Caco-2 (cell line): ENCODE measurements around the gene AQP12A. TPM values are rescaled to one million over a fixed set of nuclear protein-coding genes. Genes with fewer than 3 reads are reported as not detected.

ENCODE experiments used
- BruUV-seq: library from RNA; stranded (reverse); fragments of 400-500 nt; replicated peaks from 2 replicates; lab custom pipeline; 2021; lab: Mats Ljungman, UMichigan
- CTCF ChIA-PET: fragments of 300-600 bp; sonication (Branson Sonifier 250); formaldehyde crosslinking; loops from one replicate; lab custom pipeline; 2022; ENCODE audit warnings: antibody characterized with exemption; lab: Charles Lee
- POLR2A ChIA-PET: fragments of 300-600 bp; sonication (Branson Sonifier 250); formaldehyde crosslinking; loops from one replicate; lab custom pipeline; 2022; ENCODE audit warnings: antibody characterized with exemption; lab: Charles Lee
- DNase-seq, 2 experiments: peaks; one replicate each; pipeline versions ENCODE4 v3.0.0 to v3.0.0-alpha.2; 2020 to 2022
- H3K27me3 ChIP-seq: replicated peaks from 2 replicates; pipeline ENCODE4 v1.6.0; 2011; ENCODE audit warnings: low read length; ENCODE audit not compliant: control insufficient read depth, insufficient read depth
- H3K36me3 ChIP-seq: 2 replicates; pipeline ENCODE4 v1.5.1; 2011; ENCODE audit warnings: low read length; ENCODE audit not compliant: control insufficient read depth, insufficient read depth
- H3K4me1 ChIP-seq: fragments of 250-450 bp; sonication (Bioruptor Pico); 2 replicates; pipeline ENCODE4 v1.5.1; 2020; ENCODE audit warnings: mild to moderate bottlenecking
- H3K4me3 ChIP-seq: 2 replicates; pipeline ENCODE4 v1.5.1; 2011; ENCODE audit warnings: low read depth, mild to moderate bottlenecking, control low read depth, low read length
- H3K9me3 ChIP-seq: fragments of 250-450 bp; sonication (Bioruptor Pico); 2 replicates; pipeline ENCODE4 v1.5.1; 2020; ENCODE audit warnings: mild to moderate bottlenecking, moderate library complexity
- H3K27ac Mint-ChIP-seq: one replicate; pipeline ENCODE4 v1.8.0; 2022; ENCODE audit warnings: mixed read lengths; ENCODE audit not compliant: unreplicated experiment
- H3K27me3 Mint-ChIP-seq: one replicate; pipeline ENCODE4 v1.8.0; 2022; ENCODE audit warnings: mixed read lengths; ENCODE audit not compliant: insufficient read depth, unreplicated experiment
- H3K36me3 Mint-ChIP-seq: one replicate; pipeline ENCODE4 v1.8.0; 2022; ENCODE audit warnings: mild to moderate bottlenecking, mixed read lengths; ENCODE audit not compliant: insufficient read depth, unreplicated experiment
- H3K4me1 Mint-ChIP-seq: one replicate; pipeline ENCODE4 v1.8.0; 2022; ENCODE audit warnings: low read depth, mixed read lengths; ENCODE audit not compliant: unreplicated experiment
- H3K4me3 Mint-ChIP-seq: one replicate; pipeline ENCODE4 v1.8.0; 2022; ENCODE audit warnings: mild to moderate bottlenecking, moderate library complexity, mixed read lengths; ENCODE audit not compliant: unreplicated experiment
- H3K9me3 Mint-ChIP-seq: one replicate; pipeline ENCODE4 v1.8.0; 2022; ENCODE audit warnings: mixed read lengths; ENCODE audit not compliant: unreplicated experiment
- intact Hi-C: fragments of 100-400 bp; cut with micrococcal nuclease; formaldehyde crosslinking; loops from one replicate; pipeline ENCODE4 v1.10.0; 2022; ENCODE audit not compliant: unreplicated experiment
- total RNA-seq: library from RNA; stranded (reverse); gene quantifications from 2 replicates; pipeline ENCODE4 v1.2.3, GENCODE V29; 2022
- TF ChIP-seq, protein P1 (sequence below), 2 experiments: fragments of 200-600 bp in 1 of 2; IDR thresholded peaks; 1 replicate in 1 of 2; 2 replicates in 1 of 2; pipeline versions ENCODE4 v1.5.1 to v1.8.0; 2011 to 2022; ENCODE audit warnings: antibody characterized with exemption in 1 of 2, control low read depth in 1 of 2, inconsistent platforms in 1 of 2, low read depth in 1 of 2, low read length in 1 of 2, mild to moderate bottlenecking in 1 of 2, moderate library complexity in 1 of 2; ENCODE audit not compliant: insufficient read depth in 1 of 2, severe bottlenecking in 1 of 2, unreplicated experiment in 1 of 2

Gene AQP12A
- total RNA-seq, 1 experiment from 2014 or later: not detected

GRCh38 chr2:240734756-240735155, 43.1 kb downstream of the AQP12A start:
- ChIA-PET POLR2A (no interaction called here), CTCF (no interaction called here)
- Histone ChIP-seq H3K9me3 (no peaks in the 10 kb centered on the region), H3K27me3 (no peaks in the 10 kb centered on the region), H3K4me1 (no peaks in the 10 kb centered on the region), H3K36me3 (no peaks in the 10 kb centered on the region), H3K4me3 (no peak overlapping the region)
- intact Hi-C loops: no loop called here
- Mint-ChIP-seq H3K36me3 (no peaks in the 10 kb centered on the region), H3K27me3 (no peaks in the 10 kb centered on the region), H3K9me3 (no peaks in the 10 kb centered on the region), H3K4me3 (no peak overlapping the region), H3K4me1 (no peaks in the 10 kb centered on the region), H3K27ac (no peak overlapping the region)
- BruUV-seq: no TSS peak
- no peak for DNase-seq
- TF ChIP-seq, protein P1, sequence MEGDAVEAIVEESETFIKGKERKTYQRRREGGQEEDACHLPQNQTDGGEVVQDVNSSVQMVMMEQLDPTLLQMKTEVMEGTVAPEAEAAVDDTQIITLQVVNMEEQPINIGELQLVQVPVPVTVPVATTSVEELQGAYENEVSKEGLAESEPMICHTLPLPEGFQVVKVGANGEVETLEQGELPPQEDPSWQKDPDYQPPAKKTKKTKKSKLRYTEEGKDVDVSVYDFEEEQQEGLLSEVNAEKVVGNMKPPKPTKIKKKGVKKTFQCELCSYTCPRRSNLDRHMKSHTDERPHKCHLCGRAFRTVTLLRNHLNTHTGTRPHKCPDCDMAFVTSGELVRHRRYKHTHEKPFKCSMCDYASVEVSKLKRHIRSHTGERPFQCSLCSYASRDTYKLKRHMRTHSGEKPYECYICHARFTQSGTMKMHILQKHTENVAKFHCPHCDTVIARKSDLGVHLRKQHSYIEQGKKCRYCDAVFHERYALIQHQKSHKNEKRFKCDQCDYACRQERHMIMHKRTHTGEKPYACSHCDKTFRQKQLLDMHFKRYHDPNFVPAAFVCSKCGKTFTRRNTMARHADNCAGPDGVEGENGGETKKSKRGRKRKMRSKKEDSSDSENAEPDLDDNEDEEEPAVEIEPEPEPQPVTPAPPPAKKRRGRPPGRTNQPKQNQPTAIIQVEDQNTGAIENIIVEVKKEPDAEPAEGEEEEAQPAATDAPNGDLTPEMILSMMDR (IDR thresholded peaks at IDR 0.05; ENCODE audit: insufficient read depth in 1 of 2, low read depth in 1 of 2, low read length in 1 of 2, severe bottlenecking in 1 of 2, unreplicated experiment in 1 of 2): no peak

- DNase-seq: no peak
- Mint-ChIP-seq H3K9me3 (no peaks in the 10 kb centered on the region), H3K36me3 (no peaks in the 10 kb centered on the region), H3K4me1 (no peaks in the 10 kb centered on the region), H3K4me3 (no peak overlapping the region), H3K27me3 (no peaks in the 10 kb centered on the region), H3K27ac (no peak overlapping the region)
- TF ChIP-seq, protein P1 (IDR thresholded peaks at IDR 0.05; ENCODE audit: insufficient read depth in 1 of 2, low read depth in 1 of 2, low read length in 1 of 2, severe bottlenecking in 1 of 2, unreplicated experiment in 1 of 2): no peak
- Histone ChIP-seq H3K9me3 (no peaks in the 10 kb centered on the region), H3K4me3 (no peak overlapping the region), H3K36me3 (no peaks in the 10 kb centered on the region), H3K4me1 (no peaks in the 10 kb centered on the region), H3K27me3 (no peaks in the 10 kb centered on the region)
- POLR2A ChIA-PET: no interaction called here
- CTCF ChIA-PET: no interaction called here
- no TSS peak for BruUV-seq
- intact Hi-C loops: no loop called here
Observed at GRCh38 chr2:240735476-240735875, 43.8 kb downstream of the AQP12A start.

DNA sequence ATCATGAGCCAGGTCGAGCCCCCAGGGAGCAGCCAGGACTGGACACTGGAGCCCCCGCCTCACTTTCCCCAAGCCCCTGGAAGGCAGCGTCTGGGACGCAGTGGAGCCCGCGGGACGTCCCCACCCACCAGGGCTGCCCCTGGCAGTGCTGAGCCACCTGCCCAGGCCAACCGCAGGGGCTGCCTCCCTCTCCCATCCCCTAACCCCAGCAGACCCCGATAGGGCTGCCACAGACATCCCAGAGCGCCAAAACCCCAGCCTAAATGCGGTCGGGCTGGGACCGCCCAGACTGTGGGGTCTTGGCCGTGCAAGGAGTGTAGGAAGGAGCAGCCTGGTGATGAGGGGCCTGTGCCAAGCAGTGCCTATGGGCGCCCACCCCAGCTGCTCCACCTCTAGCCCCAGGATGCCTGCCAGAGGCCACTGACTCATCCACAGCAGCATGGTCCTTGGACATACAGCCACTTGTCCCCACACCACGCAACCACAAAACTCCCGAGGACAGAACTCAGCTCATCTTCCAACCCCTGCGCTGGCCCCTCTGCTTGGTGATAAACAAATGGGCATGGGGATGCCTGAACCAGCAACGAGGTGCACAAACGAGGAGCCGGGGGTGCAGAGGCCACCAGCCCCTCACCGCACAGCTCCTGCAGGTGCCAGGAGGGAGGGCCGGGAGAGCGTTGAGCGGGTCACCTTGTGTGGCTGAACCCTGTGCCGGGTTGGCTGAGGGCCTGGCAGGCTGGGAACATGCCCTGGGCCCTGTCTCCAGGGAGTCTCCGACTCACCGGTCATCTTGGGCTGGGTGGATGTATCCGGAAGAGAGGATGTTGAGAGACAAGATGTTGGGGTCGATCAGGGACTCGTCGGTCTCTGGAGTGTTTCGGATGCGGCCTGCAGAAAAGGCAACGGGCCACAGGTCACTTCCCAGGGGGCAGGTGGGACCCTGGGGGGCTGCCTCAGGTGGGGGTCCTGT, 44.9 kb downstream of the AQP12A start:
- no peaks in the 10 kb centered on the region for H3K4me1 Mint-ChIP-seq
- no peaks in the 10 kb centered on the region for H3K9me3 Mint-ChIP-seq
- Histone ChIP-seq H3K4me1 (no peaks in the 10 kb centered on the region), H3K9me3 (no peaks in the 10 kb centered on the region), H3K36me3 (no peaks in the 10 kb centered on the region), H3K27me3 (no peaks in the 10 kb centered on the region), H3K4me3 (no peak overlapping the region)
- intact Hi-C loops: no loop called here
- POLR2A ChIA-PET: no interaction called here
- CTCF ChIA-PET: interaction anchor here (0.6 kb wide), 1 partner anchor 104 kb away, joined by 4 read pairs; no protein-coding TSS in a partner anchor
- no peak for DNase-seq
- H3K27me3 Mint-ChIP-seq: no peaks in the 10 kb centered on the region
- TF ChIP-seq, protein P1 (IDR thresholded peaks at IDR 0.05; ENCODE audit: insufficient read depth in 1 of 2, low read depth in 1 of 2, low read length in 1 of 2, severe bottlenecking in 1 of 2, unreplicated experiment in 1 of 2): no peak
- no TSS peak for BruUV-seq
- no peaks in the 10 kb centered on the region for H3K36me3 Mint-ChIP-seq
- H3K4me3 Mint-ChIP-seq: no peak overlapping the region
- H3K27ac Mint-ChIP-seq: no peak overlapping the region
